COLO829 (cell line): ENCODE results near the gene KRTAP2-2.

ENCODE experiments used
- DNase-seq: peaks from one replicate; pipeline ENCODE4 v3.0.0; 2012; ENCODE audit warnings: low spot score

The KRTAP2-2 gene

DNA sequence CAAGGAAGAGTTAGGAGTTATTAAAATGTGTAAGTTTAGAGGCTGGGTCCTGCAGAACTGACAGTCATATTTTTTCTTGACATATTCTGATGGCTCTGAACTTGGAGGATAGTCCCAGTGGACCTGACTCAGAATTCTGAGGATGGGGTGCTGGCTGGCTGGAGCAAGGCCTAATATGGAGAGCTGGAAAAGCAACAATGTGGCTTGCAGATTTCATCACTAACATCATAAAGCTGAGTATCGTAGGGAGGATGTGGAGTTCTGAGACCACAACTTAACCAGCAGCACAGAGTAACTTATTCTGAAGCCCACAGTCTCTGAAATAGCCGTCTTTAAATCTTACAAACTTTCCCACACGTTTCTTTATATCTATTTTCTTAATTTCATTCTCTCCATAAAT is 30.3 kb downstream of the KRTAP2-2 start:
- no peak for DNase-seq

DNA sequence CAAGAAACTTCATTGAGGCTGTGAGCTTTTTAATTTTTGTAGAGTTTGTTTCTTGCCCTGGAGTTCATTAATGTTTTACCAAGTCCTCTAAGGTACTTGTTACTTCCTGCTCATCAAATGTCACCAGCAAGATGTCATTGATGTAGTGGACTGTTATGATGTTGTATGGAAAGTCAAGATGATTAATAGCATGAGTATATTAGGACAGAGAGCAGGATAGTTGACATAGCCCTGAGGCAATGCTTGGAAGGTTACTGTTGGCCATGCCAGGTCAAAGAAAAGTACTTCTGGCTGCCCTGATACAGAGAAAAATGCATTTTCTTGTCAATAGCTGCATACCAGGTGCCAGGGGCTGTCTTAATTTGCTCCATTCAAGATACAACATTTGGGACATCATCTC is 34.7 kb downstream of the KRTAP2-2 start:
- no peak for DNase-seq

DNA sequence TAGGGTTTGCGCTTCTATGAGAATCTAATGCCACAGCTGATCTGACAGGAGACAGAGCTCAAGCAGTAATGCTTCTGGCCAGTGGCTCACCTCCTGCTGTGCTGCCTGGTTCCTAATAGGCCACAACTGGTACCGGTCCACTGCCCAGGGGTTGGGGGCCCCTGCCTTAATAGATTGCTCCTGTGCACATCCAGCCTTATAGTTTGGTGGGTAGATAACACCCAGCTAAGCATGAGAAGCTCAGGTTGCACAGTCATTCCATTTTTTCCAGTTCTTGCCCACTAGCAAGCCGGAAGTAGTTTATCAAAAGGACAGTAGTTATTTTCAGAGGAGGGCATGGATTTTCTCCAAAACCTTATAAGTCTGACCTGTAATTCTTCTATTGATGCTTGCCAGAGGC is 35.6 kb downstream of the KRTAP2-2 start:
- DNase-seq = no peak

DNA sequence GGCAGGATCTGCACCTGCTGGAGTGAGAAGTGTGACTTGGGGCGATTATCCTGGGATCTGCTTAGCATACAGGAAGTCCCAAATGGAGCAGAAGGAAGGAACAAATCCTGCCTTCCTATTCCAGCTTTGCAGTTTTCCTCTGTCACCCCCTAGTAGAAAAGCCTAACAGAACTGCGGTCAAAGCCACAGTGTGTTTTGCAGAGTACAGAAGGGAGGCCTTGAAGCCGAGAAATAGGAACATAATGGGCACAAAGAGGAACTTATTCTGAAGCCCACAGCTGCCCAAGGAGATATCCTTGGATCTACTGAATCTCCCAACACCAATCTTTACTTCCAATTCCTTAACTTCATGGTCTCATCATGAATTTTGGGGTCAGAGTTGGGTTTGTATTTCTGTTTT is 36.5 kb downstream of the KRTAP2-2 start:
- DNase-seq = no peak

DNA sequence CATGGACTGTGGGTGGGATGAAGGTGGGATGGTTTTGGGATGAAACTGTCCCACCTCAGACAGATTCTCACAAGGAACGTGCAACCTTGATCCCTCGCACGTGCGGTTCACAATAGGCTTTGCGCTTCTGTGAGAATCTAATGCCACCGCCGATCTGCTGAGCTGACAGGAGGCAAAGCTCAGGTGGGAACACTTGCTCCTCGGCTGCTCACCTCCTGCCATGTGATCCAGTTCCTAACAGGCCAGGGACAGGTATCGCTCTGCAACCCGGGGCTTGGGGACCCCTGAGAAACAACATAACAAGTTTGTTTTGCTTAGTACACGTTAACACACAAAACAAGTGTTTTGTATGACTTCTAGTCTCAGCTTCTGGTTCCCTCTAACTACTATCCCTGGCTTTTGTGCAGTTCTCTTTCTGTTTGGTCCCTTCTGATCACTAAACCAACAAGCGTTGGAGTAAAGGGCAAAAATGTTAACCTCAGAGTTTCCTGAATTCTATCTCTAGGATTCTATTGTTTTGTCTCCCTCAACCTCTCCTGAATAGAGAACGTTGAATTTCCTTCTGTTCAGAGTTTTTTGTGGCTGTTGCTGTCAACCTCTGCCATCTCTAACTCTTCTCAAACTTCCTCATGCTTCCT is 38.3 kb downstream of the KRTAP2-2 start:
- no peak for DNase-seq

DNA sequence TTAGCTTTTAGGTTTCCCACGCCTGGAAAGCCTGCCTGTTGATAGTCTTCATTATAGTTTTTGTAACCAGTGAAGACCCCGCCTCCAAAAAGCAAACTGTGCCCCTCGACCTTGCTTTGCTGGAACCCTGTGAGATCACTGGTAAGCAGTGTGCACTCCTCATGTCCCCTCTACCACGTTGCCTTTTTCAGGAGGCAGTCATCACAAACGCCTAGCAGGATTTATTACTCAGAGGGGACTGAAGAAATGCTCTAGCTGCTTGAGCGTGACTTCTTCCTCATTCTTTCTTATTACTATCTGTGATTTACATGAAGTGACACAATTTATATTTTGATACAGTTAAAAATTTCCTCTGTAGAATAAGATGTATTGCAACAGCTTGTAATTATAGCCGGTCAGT is 39.6 kb downstream of the KRTAP2-2 start:
- no peak for DNase-seq

DNA sequence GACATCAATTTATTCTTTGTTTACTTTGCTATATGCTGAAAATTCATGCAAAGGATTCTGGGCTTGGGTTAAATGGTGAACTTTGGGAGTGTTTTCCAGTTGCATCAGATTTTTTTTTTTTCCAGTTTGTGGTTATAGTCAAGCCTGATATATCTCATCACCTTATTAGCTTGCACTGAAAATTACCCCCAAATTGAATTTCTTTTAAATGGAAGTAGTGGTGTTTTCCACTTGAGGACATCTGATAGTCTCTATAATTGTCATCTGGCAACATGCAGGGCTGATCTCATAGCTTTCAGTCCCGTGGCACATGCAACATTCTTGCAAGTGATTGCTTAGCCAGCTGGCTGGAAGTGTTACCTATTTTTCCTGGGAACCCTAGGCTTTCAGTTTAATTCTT is 41.4 kb downstream of the KRTAP2-2 start:
- DNase-seq = no peak

DNA sequence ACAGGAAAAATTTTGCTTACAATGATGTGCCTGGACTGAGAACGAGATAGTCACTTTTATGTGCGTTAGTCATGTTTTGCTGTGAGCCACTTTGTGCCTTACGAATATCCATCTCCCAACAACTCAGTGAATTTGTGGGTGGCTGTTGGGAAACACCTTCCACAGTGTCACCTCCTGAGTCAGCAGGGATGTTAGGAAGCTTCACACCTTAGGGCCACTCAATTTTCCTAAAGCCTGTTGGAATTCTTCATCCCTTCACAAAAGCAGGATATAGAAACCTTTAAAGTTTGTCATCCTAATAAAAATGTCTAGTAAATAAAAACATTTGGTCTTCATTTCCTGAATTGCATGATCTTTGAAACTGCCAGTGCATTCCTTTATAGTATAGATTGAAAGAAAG is 41.8 kb downstream of the KRTAP2-2 start:
- no peak for DNase-seq

DNA sequence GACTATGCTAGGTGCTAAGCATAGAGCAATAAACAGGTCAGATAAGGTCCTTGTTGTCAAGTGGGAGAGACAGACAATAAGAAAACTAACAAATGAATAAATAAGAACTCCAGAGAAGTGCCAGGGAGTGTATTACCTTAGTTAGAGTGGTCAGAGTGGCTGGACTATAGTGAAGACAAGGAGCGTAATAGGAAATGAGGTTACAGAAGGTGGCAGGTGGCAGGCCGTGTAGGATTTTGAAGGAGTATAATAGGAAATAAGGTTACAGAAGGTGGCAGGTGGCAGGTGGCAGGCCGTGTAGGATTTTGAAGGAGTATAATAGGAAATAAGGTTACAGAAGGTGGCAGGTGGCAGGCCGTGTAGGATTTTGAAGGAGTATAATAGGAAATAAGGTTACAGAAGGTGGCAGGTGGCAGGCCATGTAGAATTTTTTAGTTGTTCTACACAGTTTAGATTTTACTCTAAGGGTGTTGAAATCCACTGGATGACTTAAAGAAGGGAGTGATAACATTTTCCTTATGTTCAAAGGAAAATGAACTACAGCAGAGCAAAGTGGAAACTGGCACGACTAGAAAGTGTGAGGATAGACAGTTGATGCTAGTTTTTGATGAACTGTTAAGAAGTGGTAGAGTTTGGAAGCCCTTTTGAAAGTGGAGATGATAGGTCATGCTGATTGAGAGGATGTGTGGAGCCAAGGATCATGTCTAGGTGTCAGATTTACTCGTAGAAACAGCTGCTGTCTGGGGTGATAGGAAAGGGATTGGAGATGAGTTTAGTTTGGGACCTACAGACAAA is 42.5 kb downstream of the KRTAP2-2 start:
- no peak for DNase-seq

DNA sequence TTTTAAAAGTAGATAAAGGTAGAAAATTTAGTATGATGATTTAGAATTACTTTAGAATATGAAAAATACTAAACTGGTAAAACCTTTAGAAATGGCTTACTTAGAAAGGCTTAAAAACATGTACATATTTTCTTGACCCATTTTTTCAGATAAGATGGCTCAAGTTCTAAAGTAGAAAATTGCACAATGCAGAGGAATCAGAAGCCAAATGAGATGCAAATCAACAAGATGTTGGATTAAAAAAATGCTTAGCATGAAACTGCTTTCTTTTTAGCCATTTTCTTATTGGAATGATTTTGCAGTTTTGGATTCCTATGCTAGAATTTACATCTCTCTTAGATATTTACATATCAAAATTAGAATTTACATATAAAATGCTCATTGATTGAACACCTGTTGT is 44.6 kb downstream of the KRTAP2-2 start:
- no peak for DNase-seq

DNA sequence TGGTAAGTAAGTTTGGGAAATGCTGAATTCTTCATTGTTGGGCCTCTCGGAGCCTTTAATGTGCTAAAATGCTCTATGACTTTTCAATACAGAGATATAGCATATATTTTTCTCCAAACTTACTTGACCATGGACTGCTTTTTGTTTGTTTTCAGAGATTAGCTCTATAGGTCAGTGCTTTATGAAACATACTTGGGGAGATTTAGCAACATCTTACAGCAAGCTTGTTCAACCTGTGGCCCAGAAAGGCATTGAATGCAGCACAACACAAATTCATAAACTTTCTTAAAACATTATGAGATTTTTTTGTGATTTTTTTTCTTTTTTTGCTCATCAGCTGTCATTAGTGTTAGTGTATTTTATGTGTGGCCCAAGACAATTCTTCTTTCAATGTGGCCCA is 45.1 kb downstream of the KRTAP2-2 start:
- DNase-seq = no peak

DNA sequence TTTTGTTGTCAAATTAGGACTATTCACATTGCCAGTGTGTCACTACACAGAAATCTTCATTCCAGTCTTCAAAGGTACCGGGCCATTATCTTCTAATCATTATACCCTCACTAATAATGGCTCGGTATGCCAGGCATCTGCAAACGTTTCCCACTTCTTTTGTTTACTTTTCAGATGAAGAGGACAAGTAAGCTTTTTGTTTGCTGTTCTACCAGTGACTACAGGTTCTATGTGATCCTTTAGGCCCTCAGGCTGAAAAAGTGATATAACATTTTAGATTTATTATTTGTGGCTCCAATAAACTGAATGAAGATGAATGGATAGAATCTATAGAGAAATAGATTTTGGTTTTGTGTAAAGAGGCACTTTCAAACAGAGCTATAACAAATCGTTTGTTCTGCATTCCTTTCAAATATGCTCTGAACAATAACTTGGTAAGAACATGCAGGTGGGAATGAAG is 45.7 kb downstream of the KRTAP2-2 start:
- no peak for DNase-seq

DNA sequence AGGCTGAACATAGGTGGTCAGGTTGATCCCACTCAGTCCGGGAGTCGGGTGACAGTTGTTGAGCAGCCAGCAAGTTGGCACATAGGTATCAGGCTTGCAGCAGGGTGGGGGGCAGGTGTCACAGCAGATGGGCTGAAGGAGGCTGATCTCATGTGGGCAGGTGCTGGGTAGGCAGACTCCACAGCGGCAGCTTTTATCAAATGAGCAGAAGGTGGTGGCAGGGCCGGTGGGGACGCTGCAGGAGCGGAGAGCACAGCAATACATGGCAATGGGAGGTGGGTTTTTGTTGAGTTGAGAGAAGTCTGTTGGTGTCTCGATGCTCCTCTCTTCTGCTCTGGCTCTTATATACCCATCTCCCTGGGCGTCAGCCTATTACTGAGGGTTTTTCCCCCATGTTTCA is 46.2 kb downstream of the KRTAP2-2 start, which contains the start of gene KRTAP3-1:
KRTAP3-1 (minus strand) TSS at position 318 of the 400 bp plus-strand sequence; CDS start at position 264, 54 bp downstream.
- no peak for DNase-seq
